Tibial nerve (tissue), 4 donors: ENCODE results near the gene ZNF407.

Experiments used
- CTCF ChIP-seq, 5 experiments: fragments of 200-600 bp in 3 of 5; fragments of 450-650 bp in 2 of 5; sonication (generic) in 3 of 5; IDR thresholded peaks; one replicate each; pipeline ENCODE4 v1.5.1; 2016 to 2019; ENCODE audit warnings: antibody characterized with exemption in 5 of 5, mild to moderate bottlenecking in 3 of 5, moderate library complexity in 2 of 5
- EP300 ChIP-seq, 2 donors: sonication (generic); formaldehyde crosslinking; IDR thresholded peaks; one replicate each; pipeline ENCODE4 v1.6.1; 2017; ENCODE audit warnings: antibody characterized with exemption in 2 of 2, mild to moderate bottlenecking in 1 of 2
- POLR2A ChIP-seq, 2 donors: fragments of 450-650 bp; IDR thresholded peaks; one replicate each; pipeline ENCODE4 v1.6.1; 2017; ENCODE audit warnings: antibody characterized with exemption in 2 of 2, mild to moderate bottlenecking in 2 of 2, moderate library complexity in 2 of 2

GRCh38 chr18:74784752-74785151, 187.1 kb downstream of the ZNF407 start:
- TF ChIP-seq CTCF (IDR thresholded peaks at IDR 0.05) (no peak), POLR2A (IDR thresholded peaks at IDR 0.05) (no peak), EP300 (IDR thresholded peaks at IDR 0.05) (no peak)
